GM21515 (cell line): ENCODE results near the gene SEC23A.
A peak's percentile ranks its signal among the peaks of the same experiment; 100 is the strongest.
"Not testable (repeated sequence)": the region's sequence is repeated elsewhere in the genome, so short reads cannot be mapped to it uniquely, and the experiment has no call there.

Experiments
- ATAC-seq: cut with Tn5 transposase; IDR thresholded peaks from one replicate; pipeline ENCODE4 v1.9.1; 2021; ENCODE audit not compliant: unreplicated experiment

The SEC23A gene

DNA sequence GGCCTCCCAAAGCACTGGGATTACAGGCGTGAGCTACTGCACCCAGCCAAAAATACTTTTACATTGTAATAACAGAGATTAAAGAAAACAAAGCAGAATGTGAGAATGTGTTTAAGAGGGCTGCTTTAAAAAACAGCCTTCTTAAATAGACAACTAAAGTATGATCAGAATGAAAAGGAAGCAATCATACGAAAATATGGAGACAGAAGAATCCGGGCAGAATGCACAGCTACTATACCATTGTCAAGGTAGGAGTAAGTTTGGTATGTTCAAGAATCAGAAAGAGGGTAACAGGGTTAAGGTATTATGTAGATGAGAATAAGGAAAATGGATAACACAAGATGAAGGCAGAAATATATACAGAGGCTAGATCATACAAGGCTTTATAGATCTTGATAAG, 8.5 kb downstream of the SEC23A start:
- no peak for ATAC-seq

DNA sequence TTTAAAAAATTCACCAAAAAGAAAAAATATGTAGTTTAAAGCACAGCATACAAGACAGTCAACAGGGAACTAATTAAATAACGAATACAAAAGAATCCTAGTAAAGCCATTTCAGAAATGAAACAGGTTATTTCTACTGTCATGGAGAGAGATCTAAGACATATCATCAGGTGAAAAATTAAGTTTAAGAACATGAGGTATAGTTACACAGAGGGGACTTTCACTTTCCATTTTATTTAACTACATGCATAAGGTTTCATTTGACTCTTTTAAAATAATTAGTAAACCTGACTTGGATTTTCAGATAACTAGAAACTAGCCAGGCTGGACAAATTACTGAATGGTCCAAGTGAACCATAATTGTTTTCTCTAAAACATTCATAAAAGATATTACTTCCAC, 11.3 kb downstream of the SEC23A start:
- no peak for ATAC-seq

DNA sequence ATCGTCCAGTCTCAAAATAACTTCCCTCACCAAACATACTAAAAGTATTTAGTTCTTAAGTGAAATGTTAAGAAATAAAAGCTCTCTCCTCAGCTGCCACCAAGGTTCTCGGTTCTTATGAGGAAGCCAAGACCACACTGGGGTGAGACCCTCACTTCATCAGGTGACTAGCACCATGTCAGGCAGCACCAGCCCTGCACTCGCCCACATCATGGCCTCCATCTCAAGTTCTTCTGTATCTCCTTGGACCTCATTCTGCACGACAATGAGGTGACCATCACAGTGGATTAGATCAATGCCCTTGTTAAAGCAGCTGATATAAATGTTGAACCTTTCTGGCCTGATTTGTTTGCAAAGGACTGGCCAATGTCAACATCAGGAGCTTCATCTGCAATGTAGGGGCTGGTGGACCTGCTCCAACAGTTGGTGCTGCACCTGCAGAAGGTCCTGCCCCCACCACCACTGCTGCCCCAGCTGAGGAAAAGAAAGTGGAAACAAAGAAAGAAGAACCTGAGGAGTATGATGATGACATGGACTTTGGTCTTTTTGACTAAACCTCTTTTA, 12.4 kb downstream of the SEC23A start:
- no peak for ATAC-seq

DNA sequence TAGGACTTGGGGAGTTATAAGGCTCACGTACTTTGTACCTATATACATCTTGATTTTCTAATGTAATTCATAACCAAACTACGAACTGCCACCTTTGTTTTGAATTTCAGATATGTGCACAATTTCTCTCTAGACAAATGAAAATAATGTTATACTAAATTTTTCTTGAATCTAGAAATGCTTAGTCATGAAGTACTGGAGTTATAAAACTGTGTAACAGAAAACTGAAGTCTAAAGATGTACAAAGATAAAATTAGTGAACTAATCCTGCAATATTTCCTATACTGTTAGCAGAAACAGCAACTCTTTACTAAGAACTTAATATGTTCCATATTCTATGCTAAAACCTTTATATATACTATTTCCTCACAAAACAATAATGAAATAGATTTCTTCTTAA, 15.5 kb downstream of the SEC23A start:
- ATAC-seq, result no peak

DNA sequence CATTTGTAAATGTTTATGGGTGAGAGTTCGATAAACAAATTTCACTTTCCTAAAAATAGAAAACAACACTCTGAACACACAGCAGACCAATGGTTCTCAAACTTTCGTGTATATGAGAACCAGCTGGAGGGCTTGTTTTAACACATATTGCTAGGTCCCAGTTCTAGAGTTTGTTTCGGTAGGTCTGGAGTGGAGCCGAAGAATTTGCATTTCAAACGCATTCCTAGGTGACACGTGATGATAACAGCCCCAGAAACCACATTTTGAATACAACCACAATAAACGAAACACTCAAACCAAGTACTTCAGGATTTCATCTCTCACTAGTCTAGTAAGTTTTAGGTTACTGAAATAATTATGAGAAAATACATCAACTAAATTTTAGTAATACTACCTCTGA, 17.1 kb downstream of the SEC23A start:
- no peak for ATAC-seq

DNA sequence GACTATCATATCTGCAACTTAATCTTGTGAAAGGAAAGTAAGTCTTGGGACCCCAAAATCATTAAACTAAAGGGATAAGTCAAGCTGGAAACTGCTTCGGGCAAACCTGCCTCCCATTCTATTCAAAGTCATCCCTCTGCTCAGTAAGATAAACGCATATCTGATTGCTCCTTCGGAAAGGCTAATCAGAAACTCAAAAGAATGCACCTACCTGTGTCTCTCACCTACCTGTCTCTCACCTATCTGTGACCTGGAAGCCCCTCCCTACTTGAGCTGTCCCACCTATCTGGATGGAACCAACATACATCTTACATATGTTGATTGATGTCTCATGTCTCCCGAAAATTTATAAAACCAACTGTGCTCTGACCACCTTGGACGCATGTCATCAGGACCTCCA, 19.9 kb downstream of the SEC23A start:
- ATAC-seq, result no peak

DNA sequence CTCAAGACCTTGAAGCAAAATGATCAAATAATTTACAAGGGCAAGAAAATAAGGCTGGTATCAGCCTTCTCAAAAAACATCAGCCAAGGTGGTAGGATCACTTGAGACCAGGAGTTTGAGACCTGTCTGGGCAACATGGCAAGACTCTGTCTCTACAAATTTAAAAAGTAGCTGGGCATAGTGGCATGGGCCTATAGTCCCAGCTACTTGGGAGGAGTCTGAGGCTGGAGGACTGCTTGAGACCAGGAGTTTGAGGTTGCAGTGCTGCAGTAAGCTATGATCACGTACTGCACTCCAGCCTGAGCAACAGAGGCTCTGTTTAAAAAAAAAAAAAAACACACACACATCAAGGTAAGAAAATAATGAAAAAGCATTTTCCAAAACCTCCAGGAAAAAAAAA, 22.1 kb downstream of the SEC23A start:
- ATAC-seq, result no peak

DNA sequence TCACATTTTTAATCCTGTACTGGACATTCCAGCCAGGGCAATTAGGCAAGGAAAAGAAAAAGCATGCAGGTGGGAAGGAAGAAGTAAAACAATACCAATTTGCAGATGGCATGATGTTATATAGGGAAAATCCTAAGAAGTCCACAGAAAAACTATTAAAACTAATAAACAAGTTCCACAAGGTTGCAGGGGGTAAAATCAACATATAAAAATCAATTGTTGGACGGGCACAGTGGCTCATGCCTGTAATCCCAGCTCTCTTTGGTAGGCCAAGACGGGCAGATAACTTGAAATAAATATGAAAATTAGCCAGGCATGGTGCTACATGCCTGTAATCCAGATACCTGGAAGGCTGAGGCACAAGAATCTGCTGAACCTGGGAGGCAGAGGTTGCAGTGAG, 31.9 kb downstream of the SEC23A start:
- no peak for ATAC-seq

DNA sequence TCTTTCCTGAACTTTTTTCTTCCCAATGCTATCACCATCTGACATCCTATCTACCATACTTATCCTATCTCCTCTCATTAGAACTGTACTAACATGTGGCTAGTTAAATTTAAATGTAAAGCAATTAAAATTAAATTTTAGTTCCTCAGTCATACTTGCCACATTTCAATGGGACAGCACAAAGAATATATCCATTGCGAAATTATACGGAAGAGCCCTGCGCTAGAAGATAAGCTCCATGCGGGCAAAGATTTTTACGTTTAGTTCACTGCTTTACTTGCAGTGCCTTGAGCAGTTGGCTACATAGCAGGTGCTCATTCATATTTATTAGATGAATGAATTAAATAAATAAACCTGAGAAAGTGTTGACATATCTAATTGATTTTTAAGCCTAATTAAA, 33.1 kb downstream of the SEC23A start:
- ATAC-seq, result no peak

DNA sequence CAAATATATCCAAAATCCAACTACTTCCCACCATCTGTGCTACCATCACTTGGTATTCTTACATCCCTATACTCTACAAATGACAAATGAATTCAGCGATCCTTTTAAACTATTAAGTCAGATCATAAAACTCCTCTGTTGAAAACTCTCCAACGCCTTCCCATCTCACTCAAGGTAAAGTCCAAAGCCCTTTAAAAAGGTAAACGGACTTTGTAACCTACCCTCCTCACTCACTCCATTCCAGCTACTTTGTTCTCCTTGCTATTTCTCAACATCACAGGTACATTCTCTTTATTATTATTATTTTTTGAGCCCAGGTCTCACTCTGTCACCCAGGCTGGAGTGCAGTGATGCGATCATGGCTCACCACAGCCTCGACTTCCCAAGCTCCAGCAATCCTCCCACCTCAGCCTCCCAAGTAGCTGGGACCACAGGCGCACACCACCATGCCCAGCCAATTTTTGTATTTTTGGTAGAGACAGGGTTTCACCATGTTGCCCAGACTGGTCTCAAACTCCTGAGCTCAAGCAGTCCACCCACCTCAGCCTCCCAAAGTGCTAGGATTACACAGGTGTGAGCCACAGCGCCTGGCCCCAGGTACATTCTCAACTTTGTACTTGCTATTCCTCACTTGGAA, 33.7 kb downstream of the SEC23A start:
- not testable (repeated sequence) for ATAC-seq

DNA sequence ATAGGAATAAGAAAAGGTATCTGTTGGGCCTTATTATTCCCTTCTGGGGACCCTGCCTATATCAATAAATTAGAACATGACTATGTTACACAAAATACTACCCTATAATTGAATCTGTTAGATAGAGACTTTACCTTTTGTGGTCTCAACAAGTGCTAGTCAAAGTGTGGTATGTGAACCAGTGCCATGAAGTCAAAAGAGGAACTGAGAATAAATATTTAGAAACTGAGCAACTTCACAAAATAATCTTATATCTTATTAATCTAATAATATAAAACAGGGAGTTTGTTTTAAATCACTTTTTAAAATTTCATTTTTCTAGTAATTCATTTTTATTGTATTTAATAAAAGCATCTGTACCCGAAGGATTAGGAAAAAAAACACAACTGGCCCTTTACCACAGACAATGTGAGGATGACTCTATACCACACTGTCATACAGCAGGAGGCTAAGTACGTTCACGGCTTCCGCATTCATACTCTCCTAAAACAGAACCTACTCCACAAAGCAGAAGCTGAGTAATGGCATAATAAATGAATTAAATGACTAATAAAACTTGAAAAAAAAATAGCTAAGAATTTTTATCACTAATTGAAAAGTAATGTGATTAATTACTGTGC, 42.1 kb downstream of the SEC23A start:
- peak; percentile 97 for ATAC-seq

DNA sequence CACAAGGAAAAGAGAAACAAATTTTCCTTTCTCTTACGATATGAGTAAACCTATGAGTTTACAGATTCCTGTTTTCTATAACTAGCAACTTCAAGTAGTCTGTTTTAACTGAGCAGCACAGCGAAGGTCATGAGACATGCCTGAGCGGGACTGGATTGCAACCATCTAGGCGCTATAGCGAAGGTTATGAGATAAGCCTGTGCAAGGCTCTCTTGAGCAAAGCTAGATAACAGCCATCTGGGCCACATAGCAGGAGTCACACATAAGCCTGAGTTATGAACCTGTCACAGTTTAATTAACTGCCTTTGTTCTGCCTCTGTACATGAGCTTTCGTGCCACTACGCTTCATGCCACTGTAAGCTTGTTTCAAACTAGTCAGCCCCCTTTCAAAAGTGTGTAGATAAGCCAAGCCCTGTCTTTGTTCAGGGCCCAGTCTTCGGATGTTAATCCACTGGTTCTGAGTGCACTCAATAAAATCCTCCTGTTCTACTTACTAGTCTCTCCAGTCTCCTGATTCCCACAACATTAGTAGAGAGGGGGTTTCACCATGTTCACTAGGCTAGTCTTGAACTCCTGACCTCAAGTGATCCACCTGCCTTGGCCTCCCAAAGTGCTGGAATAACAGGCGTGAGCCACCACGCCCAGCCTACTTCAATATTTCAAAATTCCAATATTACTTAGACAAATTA, 47.1 kb downstream of the SEC23A start:
- ATAC-seq, result no peak

DNA sequence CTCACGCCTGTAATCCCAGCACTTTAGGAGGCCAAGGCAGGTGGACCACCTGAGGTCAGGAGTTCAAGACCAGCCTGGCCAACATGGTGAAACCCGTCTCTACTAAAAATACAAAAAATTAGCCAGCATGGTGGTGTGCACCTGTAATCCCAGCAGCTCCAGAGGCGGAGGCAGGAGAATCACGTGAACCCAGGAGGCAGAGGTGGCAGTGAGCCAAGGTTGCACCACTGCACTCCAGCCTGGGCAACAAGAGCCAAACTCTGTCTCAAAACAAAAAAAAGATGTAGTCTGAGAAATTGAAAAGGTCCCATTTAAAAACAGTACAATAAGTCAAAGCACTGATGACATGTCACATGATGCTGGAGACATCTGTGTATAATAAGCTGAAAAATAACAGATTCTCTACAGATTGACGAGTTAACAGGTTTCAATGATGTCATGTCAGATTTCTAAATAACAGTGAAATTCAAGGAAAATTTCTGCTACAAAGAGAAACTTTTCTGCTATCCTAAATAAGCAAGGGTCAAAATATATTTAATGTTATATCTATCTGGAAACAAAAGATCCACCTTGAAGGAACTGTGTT, 50.1 kb downstream of the SEC23A start:
- not testable (repeated sequence) for ATAC-seq

DNA sequence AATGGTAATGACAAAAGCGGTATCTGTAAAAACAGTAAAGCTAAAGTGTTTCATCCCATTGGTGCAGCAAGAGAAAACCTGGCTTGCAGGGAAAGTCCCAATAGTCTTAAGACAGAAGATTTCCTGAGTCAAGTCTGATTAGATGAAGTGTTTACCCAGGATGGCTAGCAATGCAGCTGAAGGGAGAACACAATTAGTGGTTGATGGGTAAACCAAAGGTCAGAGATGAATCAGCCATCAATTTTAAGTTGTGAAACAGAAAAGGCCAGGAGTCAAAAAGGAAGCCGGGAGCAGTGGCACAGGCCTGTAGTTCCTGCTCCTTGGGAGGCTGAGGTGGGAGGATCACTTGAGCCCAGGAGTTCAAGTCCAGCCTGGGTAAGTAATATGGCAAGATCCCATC, 52.6 kb downstream of the SEC23A start:
- no peak for ATAC-seq

DNA sequence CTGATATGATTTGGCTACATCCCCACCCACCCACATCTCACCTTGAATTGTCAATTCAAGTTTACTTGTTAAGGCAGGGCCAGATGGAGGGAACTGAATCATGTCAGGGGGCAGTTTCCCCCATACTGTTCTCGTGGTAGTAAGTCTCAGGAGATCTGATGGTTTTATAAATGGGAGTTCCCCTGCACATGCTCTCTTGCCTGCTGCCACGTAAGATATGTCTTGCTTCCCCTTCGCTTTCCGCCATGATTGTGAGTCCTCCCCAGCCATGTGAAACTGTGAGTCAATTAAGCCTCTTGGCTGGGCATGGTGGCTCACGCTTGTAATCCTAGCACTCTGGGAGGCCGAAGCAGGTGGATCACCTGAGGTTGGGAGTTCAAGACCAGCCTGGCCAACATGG, 57.1 kb downstream of the SEC23A start:
- ATAC-seq, result not testable (repeated sequence)

DNA sequence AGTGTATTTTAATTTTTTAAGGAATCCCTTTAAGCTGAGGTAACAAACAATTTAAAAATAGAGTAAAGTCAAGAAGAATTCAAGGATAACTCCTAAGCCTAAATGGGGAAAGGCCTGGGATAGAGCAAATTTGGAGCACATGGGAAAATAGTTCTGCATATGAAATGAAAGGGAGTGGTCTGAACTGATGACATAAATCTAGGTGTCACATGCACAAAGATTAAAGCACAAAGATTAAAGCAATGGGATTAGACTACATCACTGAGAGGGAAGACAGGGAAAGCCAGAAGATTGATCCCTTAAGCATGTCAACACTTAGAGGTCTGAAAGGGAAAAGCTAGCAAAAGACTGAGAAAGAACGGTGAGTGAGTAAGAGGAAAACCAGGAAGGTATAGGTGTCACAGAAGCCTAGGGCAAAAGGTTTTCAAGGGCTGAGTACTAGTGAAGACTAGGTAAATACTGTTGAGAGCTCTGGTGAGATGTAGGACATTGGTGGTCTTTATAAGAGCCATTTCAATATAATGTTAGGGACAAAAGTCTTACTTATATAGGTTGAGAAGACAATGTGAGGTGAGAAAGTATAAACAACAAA, 59.6 kb downstream of the SEC23A start:
- ATAC-seq, result no peak

DNA sequence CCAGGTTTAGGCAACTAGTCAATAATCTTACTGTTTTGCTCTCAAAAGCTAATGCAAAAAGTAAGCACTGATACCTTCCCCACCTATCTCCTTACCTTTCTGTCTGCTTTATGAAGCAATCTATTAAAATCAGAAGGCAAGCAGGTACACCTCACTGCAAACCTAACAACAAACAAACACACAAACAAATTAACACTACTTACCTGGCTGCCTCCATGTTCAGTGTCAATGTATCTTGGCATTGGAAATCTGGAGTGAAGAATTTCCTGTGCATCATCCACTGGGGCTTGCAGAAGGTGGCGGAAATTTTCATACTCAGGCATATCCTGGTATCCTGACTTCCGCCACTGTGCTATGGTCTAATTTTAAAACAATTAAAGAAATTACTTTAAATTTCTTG, 62.5 kb downstream of the SEC23A start:
- ATAC-seq, result no peak

DNA sequence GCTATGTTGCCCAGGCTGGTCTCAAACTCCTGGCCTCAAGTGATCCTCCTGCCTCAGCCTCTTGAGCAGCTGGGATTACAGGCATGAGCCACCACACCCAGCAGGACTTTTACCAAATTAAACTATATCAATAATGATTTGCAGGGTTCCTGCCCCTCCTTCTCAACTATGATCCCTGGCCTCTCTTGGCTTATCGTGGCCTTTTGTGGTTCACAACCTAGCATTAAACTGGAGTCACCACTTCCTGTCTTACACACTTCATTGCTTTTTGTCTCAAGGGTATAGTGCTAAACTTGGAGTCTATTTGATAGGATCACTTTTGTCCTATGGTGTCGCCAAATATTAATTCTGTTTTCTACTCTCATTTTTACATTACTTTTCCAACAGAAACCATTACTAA, 64.5 kb downstream of the SEC23A start:
- ATAC-seq, result no peak

DNA sequence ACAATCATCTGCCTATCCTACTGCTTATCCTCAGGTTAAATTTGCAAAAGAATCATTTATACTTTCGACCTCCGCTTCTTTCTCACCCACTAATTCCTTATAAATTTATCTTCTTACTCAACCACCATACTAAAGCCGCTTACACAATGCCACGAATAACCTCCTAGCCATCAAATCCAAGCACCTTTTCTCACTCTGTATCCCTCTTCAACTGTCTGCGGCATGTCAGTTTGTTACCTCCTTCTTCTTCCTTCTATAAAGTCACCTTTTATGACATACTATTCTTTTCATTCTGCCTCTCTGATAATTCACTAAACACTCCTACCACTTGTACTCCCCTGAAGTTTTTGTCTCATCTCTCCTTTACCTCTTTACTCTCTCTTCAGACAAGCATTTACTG, 66.3 kb downstream of the SEC23A start:
- ATAC-seq, result no peak

DNA sequence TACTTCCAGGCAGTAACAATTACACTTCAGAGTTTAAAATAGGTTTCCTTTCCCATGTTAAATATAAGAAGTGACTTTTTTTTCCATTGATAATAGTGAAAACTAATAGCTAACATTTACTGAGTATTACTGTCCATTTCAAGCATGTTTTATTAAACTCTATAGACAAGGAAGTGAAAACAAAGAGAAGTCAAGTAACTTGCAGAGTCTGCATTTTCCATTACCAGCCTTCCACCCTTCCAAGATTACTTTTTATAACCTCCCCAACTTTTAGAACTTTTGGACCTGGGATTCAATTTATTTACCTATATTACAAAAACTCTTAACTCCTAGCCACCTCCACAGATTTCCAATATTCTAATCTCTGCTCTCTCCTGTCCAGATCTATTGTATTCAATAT, 67.7 kb downstream of the SEC23A start:
- no peak for ATAC-seq

DNA sequence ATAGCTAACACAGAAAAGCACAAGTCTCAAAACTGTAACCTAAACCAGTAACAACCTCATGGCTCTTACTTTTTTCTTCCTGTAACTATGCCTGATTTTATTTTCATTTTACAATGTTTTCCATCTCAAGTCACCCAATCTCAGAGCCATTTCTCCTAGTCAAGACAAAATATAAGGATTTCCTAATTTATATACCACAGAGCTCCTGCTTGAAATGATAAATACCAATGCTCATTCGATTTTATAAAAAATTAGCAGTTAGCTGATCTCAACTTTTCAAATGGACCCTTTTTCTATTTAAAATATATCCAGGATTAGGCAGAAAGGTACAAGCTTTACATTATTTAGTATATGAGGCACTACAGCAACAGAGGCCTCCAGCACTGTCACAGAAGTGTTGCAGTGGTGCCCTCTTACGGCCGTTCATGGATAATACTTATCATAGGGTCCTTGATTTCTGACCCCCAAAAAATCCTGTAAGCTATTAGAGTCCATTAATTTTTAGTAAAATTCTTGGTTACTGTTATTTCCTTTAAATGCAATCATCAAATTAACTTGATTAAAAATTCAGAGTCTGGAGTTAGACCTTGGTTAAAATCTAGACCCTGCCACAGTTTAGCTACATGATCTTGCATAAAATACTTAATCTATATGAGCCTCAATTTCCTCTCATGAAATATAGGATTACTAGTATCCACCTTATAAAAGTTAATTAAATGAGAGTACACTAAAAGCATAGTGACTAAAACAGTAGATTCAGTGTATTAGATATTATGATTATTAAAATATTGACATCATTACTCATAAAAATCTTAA, 68.3 kb downstream of the SEC23A start:
- no peak for ATAC-seq
